PFSK-1 (cell line): ENCODE data around the gene AVP.

Experiments
- FOXP2 ChIP-seq: optimal IDR thresholded peaks from 2 replicates; pipeline ENCODE3; 2011; ENCODE audit warnings: borderline replicate concordance, control low read depth, inconsistent platforms; ENCODE audit not compliant: insufficient read depth; ENCODE audit errors: extremely low read length, extremely low read depth
- POLR2AphosphoS5 ChIP-seq: IDR thresholded peaks from 2 replicates; pipeline ENCODE4 v1.6.1; 2012; ENCODE audit warnings: low read depth, mild to moderate bottlenecking, control low read depth, low read length, moderate library complexity
- SIN3A ChIP-seq: IDR thresholded peaks from 2 replicates; pipeline ENCODE4 v1.6.1; 2012; ENCODE audit warnings: mild to moderate bottlenecking, low read length, moderate library complexity, borderline replicate concordance; ENCODE audit not compliant: insufficient read depth
- TAF1 ChIP-seq: IDR thresholded peaks from 2 replicates; pipeline ENCODE4 v1.6.1; 2012; ENCODE audit warnings: low read length, control low read depth, borderline replicate concordance; ENCODE audit not compliant: insufficient read depth
- TF ChIP-seq, protein P1 (sequence below), 2 experiments: IDR thresholded peaks; 2 replicates each; pipeline versions ENCODE4 v1.6.1 to v1.8.0; 2011 to 2012; ENCODE audit warnings: low read depth in 2 of 2, low read length in 2 of 2, control low read depth in 1 of 2, inconsistent platforms in 1 of 2, mild to moderate bottlenecking in 1 of 2, moderate library complexity in 1 of 2; ENCODE audit not compliant: insufficient read depth in 1 of 2

AVP gene

DNA sequence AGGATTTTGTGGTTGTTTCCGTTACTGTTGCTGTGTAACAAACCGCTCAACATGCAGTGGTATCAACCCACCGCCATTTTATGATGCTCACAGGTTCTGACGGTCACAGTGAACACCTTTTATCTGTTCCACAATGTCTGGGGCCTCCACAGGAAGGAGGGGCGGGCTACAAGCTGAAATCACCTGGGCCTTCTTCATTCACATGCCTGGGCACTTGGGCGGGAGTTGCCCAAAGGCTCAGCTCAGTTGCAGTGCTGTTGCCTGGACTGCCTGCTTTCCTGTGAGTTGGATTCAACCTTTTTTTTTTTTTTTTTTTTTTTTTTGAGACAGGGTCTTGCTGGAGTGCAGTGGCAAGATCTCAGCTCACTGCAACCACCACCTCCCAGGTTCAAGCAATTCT lies 16.7 kb upstream of the AVP start:
- no peak for TF ChIP-seq POLR2AphosphoS5
- TF ChIP-seq, protein P1, sequence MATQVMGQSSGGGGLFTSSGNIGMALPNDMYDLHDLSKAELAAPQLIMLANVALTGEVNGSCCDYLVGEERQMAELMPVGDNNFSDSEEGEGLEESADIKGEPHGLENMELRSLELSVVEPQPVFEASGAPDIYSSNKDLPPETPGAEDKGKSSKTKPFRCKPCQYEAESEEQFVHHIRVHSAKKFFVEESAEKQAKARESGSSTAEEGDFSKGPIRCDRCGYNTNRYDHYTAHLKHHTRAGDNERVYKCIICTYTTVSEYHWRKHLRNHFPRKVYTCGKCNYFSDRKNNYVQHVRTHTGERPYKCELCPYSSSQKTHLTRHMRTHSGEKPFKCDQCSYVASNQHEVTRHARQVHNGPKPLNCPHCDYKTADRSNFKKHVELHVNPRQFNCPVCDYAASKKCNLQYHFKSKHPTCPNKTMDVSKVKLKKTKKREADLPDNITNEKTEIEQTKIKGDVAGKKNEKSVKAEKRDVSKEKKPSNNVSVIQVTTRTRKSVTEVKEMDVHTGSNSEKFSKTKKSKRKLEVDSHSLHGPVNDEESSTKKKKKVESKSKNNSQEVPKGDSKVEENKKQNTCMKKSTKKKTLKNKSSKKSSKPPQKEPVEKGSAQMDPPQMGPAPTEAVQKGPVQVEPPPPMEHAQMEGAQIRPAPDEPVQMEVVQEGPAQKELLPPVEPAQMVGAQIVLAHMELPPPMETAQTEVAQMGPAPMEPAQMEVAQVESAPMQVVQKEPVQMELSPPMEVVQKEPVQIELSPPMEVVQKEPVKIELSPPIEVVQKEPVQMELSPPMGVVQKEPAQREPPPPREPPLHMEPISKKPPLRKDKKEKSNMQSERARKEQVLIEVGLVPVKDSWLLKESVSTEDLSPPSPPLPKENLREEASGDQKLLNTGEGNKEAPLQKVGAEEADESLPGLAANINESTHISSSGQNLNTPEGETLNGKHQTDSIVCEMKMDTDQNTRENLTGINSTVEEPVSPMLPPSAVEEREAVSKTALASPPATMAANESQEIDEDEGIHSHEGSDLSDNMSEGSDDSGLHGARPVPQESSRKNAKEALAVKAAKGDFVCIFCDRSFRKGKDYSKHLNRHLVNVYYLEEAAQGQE (IDR thresholded peaks at IDR 0.05; ENCODE audit: insufficient read depth in 1 of 2, low read depth in 2 of 2, low read length in 2 of 2): no peak

GRCh38 chr20:3100480-3100879 lies 16.0 kb upstream of the AVP start:
- TF ChIP-seq, protein P1 (IDR thresholded peaks at IDR 0.05; ENCODE audit: insufficient read depth in 1 of 2, low read depth in 2 of 2, low read length in 2 of 2): no peak
- TF ChIP-seq POLR2AphosphoS5 (no peak), FOXP2 (no peak), SIN3A (no peak), TAF1 (no peak)

DNA sequence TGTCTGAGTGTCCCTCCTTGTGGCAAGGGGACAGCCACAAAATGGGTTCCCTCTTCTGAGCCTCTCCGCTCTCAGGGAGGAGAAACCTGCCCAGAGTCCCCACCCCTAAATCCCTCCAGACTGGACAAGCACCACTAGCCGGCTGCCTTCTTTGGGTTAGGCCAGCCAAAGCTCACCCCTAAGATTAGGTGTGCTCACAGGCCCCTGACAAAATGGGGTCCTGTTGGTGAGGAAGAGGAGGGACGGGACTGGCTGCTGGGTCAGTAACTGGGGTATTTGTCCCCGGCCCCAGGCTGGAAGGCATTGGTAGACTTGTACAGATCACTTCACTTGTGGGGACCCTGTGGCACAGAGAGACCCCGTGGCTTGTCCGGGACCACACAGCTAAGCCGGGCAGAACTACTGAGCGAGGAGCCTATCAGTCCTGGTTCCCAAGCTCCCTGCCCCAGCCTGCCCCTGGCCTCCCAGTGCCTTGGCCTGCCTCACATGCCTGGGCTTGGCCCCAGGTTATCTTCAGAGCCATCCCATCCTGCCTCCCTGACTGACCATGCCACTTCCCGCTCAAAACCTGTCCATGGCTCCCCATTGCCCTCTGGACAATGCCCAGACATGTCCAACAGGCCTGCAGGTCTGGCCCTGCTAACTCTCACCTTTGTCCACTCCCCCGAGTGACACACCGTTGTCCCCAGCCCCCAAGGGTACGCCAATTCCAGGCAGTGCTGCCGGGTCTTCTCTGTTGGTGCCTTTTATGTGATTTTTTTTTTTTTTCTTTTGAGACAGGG lies 10.5 kb upstream of the AVP start:
- TF ChIP-seq FOXP2: no peak
- no peak for TF ChIP-seq POLR2AphosphoS5
- no peak for TF ChIP-seq TAF1
- TF ChIP-seq SIN3A: no peak
- TF ChIP-seq, protein P1 (IDR thresholded peaks at IDR 0.05; ENCODE audit: insufficient read depth in 1 of 2, low read depth in 2 of 2, low read length in 2 of 2): no peak

GRCh38 chr20:3093861-3094361 lies 9.4 kb upstream of the AVP start:
- no peak for TF ChIP-seq POLR2AphosphoS5
- no peak for TF ChIP-seq TAF1
- no peak for TF ChIP-seq FOXP2
- TF ChIP-seq, protein P1 (IDR thresholded peaks at IDR 0.05; ENCODE audit: insufficient read depth in 1 of 2, low read depth in 2 of 2, low read length in 2 of 2): no peak
- no peak for TF ChIP-seq SIN3A
